GM19043 (cell line): ENCODE measurements around the gene UBL5.

ENCODE experiments used
- ATAC-seq: cut with Tn5 transposase; IDR thresholded peaks from one replicate; pipeline ENCODE4 v1.9.1; 2021; ENCODE audit warnings: low read depth; ENCODE audit not compliant: unreplicated experiment

The UBL5 gene

GRCh38 chr19:9877780-9878510 lies 50.2 kb downstream of the UBL5 start:
- ATAC-seq, result no peak

GRCh38 chr19:9878511-9879196 lies 50.9 kb downstream of the UBL5 start:
- no peak for ATAC-seq
